B cell (primary cell): ENCODE measurements around the gene RASA3. TPM values are rescaled to one million over a fixed set of nuclear protein-coding genes. Genes with fewer than 3 reads are reported as not detected.

ENCODE experiments used
- ATAC-seq: fragments of 200-7000 bp; cut with Tn5 transposase; one replicate; pipeline ENCODE4 v1.10.0; 2021; ENCODE audit warnings: low read depth, mild to moderate bottlenecking, moderate number of reproducible peaks, moderate library complexity
- CTCF ChIA-PET: fragments of 350-600 bp; sonication (Branson Sonifier 250); formaldehyde crosslinking; loops from one replicate; lab custom pipeline; 2021; ENCODE audit warnings: antibody characterized with exemption, inconsistent platforms; lab: Charles Lee
- POLR2A ChIA-PET: fragments of 350-600 bp; sonication (Branson Sonifier 250); formaldehyde crosslinking; loops from one replicate; lab custom pipeline; 2021; ENCODE audit warnings: antibody characterized with exemption; lab: Charles Lee
- DNase-seq: peaks from one replicate; pipeline ENCODE4 v3.0.0; 2013
- H2AFZ ChIP-seq: 2 replicates; pipeline ENCODE4 v1.6.1; 2012; ENCODE audit warnings: mild to moderate bottlenecking, low read depth, low read length; ENCODE audit not compliant: insufficient read depth, poor library complexity, severe bottlenecking
- H3K27ac ChIP-seq, 2 donors: 1 replicate in 1 of 2; 2 replicates in 1 of 2; pipeline ENCODE4 v1.5.1; 2012 to 2013; ENCODE audit warnings: low read length in 2 of 2, mild to moderate bottlenecking in 2 of 2, moderate library complexity in 1 of 2
- H3K27me3 ChIP-seq, 4 experiments: fragments of 200-600 bp in 1 of 4; sonication (generic) in 1 of 4; replicated peaks in 1 of 4; 1 replicate in 2 of 4; 2 replicates in 2 of 4; pipeline versions ENCODE4 v1.6.1 to v1.7.0; 2013 to 2016; ENCODE audit warnings: low read length in 3 of 4, mild to moderate bottlenecking in 2 of 4, mixed read lengths in 1 of 4, moderate library complexity in 1 of 4; ENCODE audit not compliant: insufficient read depth in 4 of 4, control insufficient read depth in 3 of 4; ENCODE audit errors: control extremely low read depth in 1 of 4
- H3K36me3 ChIP-seq, 2 experiments: replicated peaks in 1 of 2; 1 replicate in 1 of 2; 2 replicates in 1 of 2; pipeline versions ENCODE4 v1.6.1 to v1.7.1; 2013; ENCODE audit warnings: low read length in 1 of 2; ENCODE audit not compliant: insufficient read depth in 2 of 2, control insufficient read depth in 1 of 2; ENCODE audit errors: control extremely low read depth in 1 of 2, extremely low read depth in 1 of 2
- H3K4me1 ChIP-seq, 2 donors: fragments of 200-600 bp in 1 of 2; sonication (generic) in 1 of 2; 1 replicate in 1 of 2; 2 replicates in 1 of 2; pipeline versions ENCODE4 v1.5.1 to v1.6.1; 2013 to 2017; ENCODE audit warnings: low read length in 2 of 2; ENCODE audit not compliant: control insufficient read depth in 2 of 2, insufficient read depth in 2 of 2
- H3K4me2 ChIP-seq: replicated peaks from 2 replicates; pipeline ENCODE3; 2012; ENCODE audit warnings: mild to moderate bottlenecking, low read depth, low read length; ENCODE audit not compliant: poor library complexity, severe bottlenecking
- H3K4me3 ChIP-seq, 5 experiments: fragments of 200-600 bp in 1 of 5; sonication (generic) in 1 of 5; 1 replicate in 3 of 5; 2 replicates in 2 of 5; pipeline versions ENCODE4 v1.5.1 to v1.7.0; 2011 to 2016; ENCODE audit warnings: low read length in 4 of 5, mild to moderate bottlenecking in 4 of 5, low read depth in 2 of 5, control low read depth in 1 of 5, moderate library complexity in 1 of 5; ENCODE audit not compliant: insufficient read depth in 1 of 5; ENCODE audit errors: control extremely low read depth in 1 of 5, extremely low read depth in 1 of 5
- H3K79me2 ChIP-seq: fragments of 200-600 bp; sonication (generic); one replicate; pipeline ENCODE4 v1.6.0; 2016; ENCODE audit warnings: low read length; ENCODE audit not compliant: control insufficient read depth, insufficient read depth
- H3K9ac ChIP-seq: fragments of 200-600 bp; sonication (generic); 2 replicates; pipeline ENCODE4 v1.6.1; 2017; ENCODE audit warnings: mild to moderate bottlenecking, low read length, moderate library complexity
- H3K9me3 ChIP-seq, 3 donors: one replicate each; pipeline versions ENCODE4 v1.6.1 to v1.7.1; 2013; ENCODE audit warnings: low read length in 2 of 3; ENCODE audit not compliant: control insufficient read depth in 2 of 3, insufficient read depth in 1 of 3; ENCODE audit errors: control extremely low read depth in 1 of 3
- H4K20me1 ChIP-seq: 2 replicates; pipeline ENCODE4 v1.6.0; 2012; ENCODE audit warnings: mild to moderate bottlenecking, low read length; ENCODE audit not compliant: insufficient read depth, control insufficient read depth, poor library complexity, severe bottlenecking
- H3K27ac Mint-ChIP-seq: one replicate; pipeline ENCODE4 v1.8.0; 2021; ENCODE audit warnings: mixed read lengths
- H3K27me3 Mint-ChIP-seq: one replicate; pipeline ENCODE4 v1.8.0; 2021; ENCODE audit warnings: mixed read lengths
- H3K4me1 Mint-ChIP-seq: one replicate; pipeline ENCODE4 v1.8.0; 2021; ENCODE audit warnings: mixed read lengths
- H3K4me3 Mint-ChIP-seq: one replicate; pipeline ENCODE4 v1.8.0; 2021; ENCODE audit warnings: mixed read lengths
- H3K9me3 Mint-ChIP-seq: one replicate; pipeline ENCODE4 v1.8.0; 2022; ENCODE audit warnings: mixed read lengths; ENCODE audit not compliant: insufficient read depth
- CTCF ChIP-seq: fragments of 200-600 bp; IDR thresholded peaks from one replicate; pipeline ENCODE4 v1.8.0; 2022; ENCODE audit warnings: antibody characterized with exemption, mild to moderate bottlenecking
- EZH2 ChIP-seq: IDR thresholded peaks from 2 replicates; pipeline ENCODE4 v1.6.1; 2012; ENCODE audit warnings: borderline replicate concordance, low read depth, mild to moderate bottlenecking, moderate library complexity, low read length; ENCODE audit not compliant: insufficient read depth, poor library complexity, severe bottlenecking
- WGBS: methylation state at CpG from one replicate; pipeline ENCODE4 v1.1.5; 2013; ENCODE audit warnings: missing lambda C conversion rate; ENCODE audit not compliant: insufficient coverage; 5-methylcytosine and 5-hydroxymethylcytosine counted together
- intact Hi-C: fragments of 100-400 bp; cut with micrococcal nuclease; formaldehyde crosslinking; loops from one replicate; pipeline ENCODE4 v1.10.0; 2022
- polyA plus RNA-seq: library from polyadenylated mRNA; depleted of rRNA; stranded (reverse); fragments of >200 nt; gene quantifications from 2 replicates; pipeline ENCODE4 v1.2.3, GENCODE V29; 2012
- total RNA-seq, 2 donors: library from RNA; stranded (reverse); fragments of 120-200 nt in 1 of 2; gene quantifications; 1 replicate in 1 of 2; 2 replicates in 1 of 2; pipeline versions ENCODE4 v1.2.3 to v1.2.4, GENCODE V29; 2013 to 2022

Gene RASA3
- total and polyA plus RNA-seq, 2 donors (not counting 1 experiment from before 2014, with no cell fraction given), result 54.2 to 87.4 TPM

DNA sequence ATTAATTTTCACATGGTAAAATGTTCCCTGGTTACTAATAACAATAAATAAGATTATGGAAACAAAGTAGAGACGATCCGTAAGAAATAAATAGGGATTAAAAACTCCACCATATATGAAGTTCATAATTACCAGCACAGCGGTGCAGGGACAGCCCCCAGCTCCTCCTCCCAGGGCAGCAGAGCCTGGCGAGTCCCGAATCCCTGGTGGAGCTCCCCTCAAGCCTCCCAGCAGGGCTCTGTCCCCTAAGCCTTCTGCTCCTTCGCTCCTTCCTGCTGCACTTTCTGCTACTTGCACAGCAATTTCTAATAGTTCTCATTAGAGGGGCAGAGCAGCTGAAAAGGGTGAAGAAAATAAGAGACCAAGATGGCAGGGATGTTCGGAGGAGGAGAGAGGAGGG lies 43.6 kb downstream of the RASA3 start:
- Histone ChIP-seq H3K79me2 (peaks cover 67% of the 10 kb centered on the region), H4K20me1 (peaks cover 55% of the 10 kb centered on the region), H2AFZ (no peak overlapping the region), H3K4me3 (no peak overlapping the region), H3K9me3 (peaks cover 6 to 28% (median 10%) of the 10 kb centered on the region in 3 donors), H3K9ac (no peak overlapping the region), H3K27ac (no peak overlapping the region), H3K36me3 (no peaks in the 10 kb centered on the region), H3K4me1 (peaks cover 10 to 12% of the 10 kb centered on the region in 2 donors), H3K27me3 (no peaks in the 10 kb centered on the region), H3K4me2 (no peak overlapping the region)
- Mint-ChIP-seq H3K27me3 (no peaks in the 10 kb centered on the region), H3K9me3 (peaks cover 12% of the 10 kb centered on the region), H3K4me3 (no peak overlapping the region), H3K4me1 (peaks cover 19% of the 10 kb centered on the region), H3K27ac (no peak overlapping the region)
- ChIA-PET CTCF (no interaction called here), POLR2A (no interaction called here)
- no peak for TF ChIP-seq EZH2
- TF ChIP-seq CTCF, result no peak
- intact Hi-C loops, result no loop called here
- ATAC-seq (no peak), DNase-seq (no peak)
- 100% methylated on average over 4 of the region's 7 CpGs for WGBS

- Histone ChIP-seq H3K9ac (no peak overlapping the region), H3K27ac (no peak overlapping the region), H3K4me2 (no peak overlapping the region), H3K27me3 (no peaks in the 10 kb centered on the region), H3K4me3 (no peak overlapping the region), H2AFZ (no peak overlapping the region), H3K36me3 (no peaks in the 10 kb centered on the region), H3K9me3 (peaks cover 7 to 24% (median 8%) of the 10 kb centered on the region in 3 donors), H3K79me2 (peaks cover 63% of the 10 kb centered on the region), H4K20me1 (peaks cover 51% of the 10 kb centered on the region), H3K4me1 (peaks cover 10 to 12% of the 10 kb centered on the region in 2 donors)
- TF ChIP-seq EZH2 (no peak), CTCF (no peak)
- H3K27ac Mint-ChIP-seq, result peak overlapping the region; percentile 53
- peaks cover 5% of the 10 kb centered on the region for H3K9me3 Mint-ChIP-seq
- WGBS, result 98% methylated on average over 4 of the region's 6 CpGs
- H3K4me3 Mint-ChIP-seq, result no peak overlapping the region
- intact Hi-C loops, result no loop called here
- peaks cover 15% of the 10 kb centered on the region for H3K4me1 Mint-ChIP-seq
- ChIA-PET CTCF (no interaction called here), POLR2A (no interaction called here)
- DNase-seq (no peak), ATAC-seq (no peak)
- H3K27me3 Mint-ChIP-seq, result no peaks in the 10 kb centered on the region
Measured at GRCh38 chr13:114088234-114088633, 44.2 kb downstream of the RASA3 start.
